SK-N-SH treated with all-trans-retinoic acid at 6 μM for 48 hours (cell line): ENCODE data around the gene TRIM72.

ENCODE experiments used
- ATAC-seq: fragments of 200-7000 bp; cut with Tn5 transposase; 3 replicates; pipeline ENCODE4 v1.9.1; 2020; ENCODE audit warnings: mild to moderate bottlenecking, moderate library complexity
- ARNTL ChIP-seq: fragments of 450-650 bp; formaldehyde crosslinking; IDR thresholded peaks from 2 replicates; pipeline ENCODE4 v1.5.0; 2020; ENCODE audit warnings: low read depth, mild to moderate bottlenecking, moderate library complexity, borderline replicate concordance
- BACH2 ChIP-seq: fragments of 250-450 bp; sonication (Bioruptor Pico); IDR thresholded peaks from 2 replicates; pipeline ENCODE4 v1.9.0; 2021; ENCODE audit warnings: mild to moderate bottlenecking, borderline replicate concordance
- CREB5 ChIP-seq: fragments of 250-450 bp; sonication (Bioruptor Pico); IDR thresholded peaks from 2 replicates; pipeline ENCODE4 v1.5.1; 2020; ENCODE audit warnings: low read depth, mild to moderate bottlenecking, moderate library complexity
- CSDC2 ChIP-seq: fragments of 250-450 bp; sonication (Bioruptor Pico); IDR thresholded peaks from 2 replicates; pipeline ENCODE4 v1.5.0; 2020; ENCODE audit warnings: mild to moderate bottlenecking, moderate library complexity
- CSRNP3 ChIP-seq: fragments of 250-450 bp; sonication (Bioruptor Pico); IDR thresholded peaks from 2 replicates; pipeline ENCODE4 v1.5.1; 2021; ENCODE audit warnings: mild to moderate bottlenecking, moderate library complexity
- ESRRG ChIP-seq: fragments of 250-450 bp; sonication (Bioruptor Pico); IDR thresholded peaks from 2 replicates; pipeline ENCODE4 v1.6.1; 2021; ENCODE audit warnings: mild to moderate bottlenecking
- GLIS3 ChIP-seq: fragments of 250-450 bp; sonication (Bioruptor Pico); IDR thresholded peaks from 2 replicates; pipeline ENCODE4 v1.5.0; 2020; ENCODE audit warnings: mild to moderate bottlenecking, moderate library complexity
- ISL1 ChIP-seq: fragments of 250-450 bp; sonication (Bioruptor Pico); IDR thresholded peaks from 2 replicates; pipeline ENCODE4 v2.1.2; 2022; ENCODE audit warnings: mild to moderate bottlenecking, moderate library complexity
- PATZ1 ChIP-seq: fragments of 250-450 bp; sonication (Bioruptor Pico); IDR thresholded peaks from 2 replicates; pipeline ENCODE4 v1.8.0; 2020; ENCODE audit warnings: mild to moderate bottlenecking, moderate library complexity, borderline replicate concordance
- POU6F1 ChIP-seq: fragments of 250-450 bp; sonication (Bioruptor Pico); IDR thresholded peaks from 2 replicates; pipeline ENCODE4 v1.8.0; 2021; ENCODE audit warnings: low read depth, mild to moderate bottlenecking, moderate library complexity, borderline replicate concordance
- PPARA ChIP-seq: fragments of 250-450 bp; sonication (Bioruptor Pico); IDR thresholded peaks from 2 replicates; pipeline ENCODE4 v1.5.0; 2020; ENCODE audit warnings: mild to moderate bottlenecking, borderline replicate concordance
- RARB ChIP-seq: fragments of 250-450 bp; sonication (Bioruptor Pico); IDR thresholded peaks from 2 replicates; pipeline ENCODE4 v1.8.0; 2021; ENCODE audit warnings: mild to moderate bottlenecking, moderate library complexity
- SNAI2 ChIP-seq: fragments of 250-450 bp; sonication (Bioruptor Pico); IDR thresholded peaks from 2 replicates; pipeline ENCODE4 v1.5.0; 2020; ENCODE audit warnings: mild to moderate bottlenecking, moderate library complexity
- TCF4 ChIP-seq: fragments of 250-450 bp; sonication (Bioruptor Pico); IDR thresholded peaks from 2 replicates; pipeline ENCODE4 v1.8.0; 2021; ENCODE audit warnings: mild to moderate bottlenecking, moderate library complexity, borderline replicate concordance
- TSHZ2 ChIP-seq: fragments of 250-450 bp; sonication (Bioruptor Pico); IDR thresholded peaks from 2 replicates; pipeline ENCODE4 v1.5.0; 2020; ENCODE audit warnings: mild to moderate bottlenecking, moderate library complexity
- ZFP3 ChIP-seq: fragments of 250-450 bp; sonication (Bioruptor Pico); IDR thresholded peaks from 2 replicates; pipeline ENCODE4 v1.5.0; 2020; ENCODE audit warnings: mild to moderate bottlenecking, moderate library complexity
- ZNF565 ChIP-seq: fragments of 450-650 bp; formaldehyde crosslinking; conservative IDR thresholded peaks from 2 replicates; pipeline ENCODE4 v1.5.0; 2020; ENCODE audit warnings: low read depth, mild to moderate bottlenecking, moderate library complexity
- ZNF70 ChIP-seq: fragments of 450-650 bp; formaldehyde crosslinking; IDR thresholded peaks from 2 replicates; pipeline ENCODE4 v1.5.0; 2020; ENCODE audit warnings: mild to moderate bottlenecking, moderate library complexity
- ZNF8 ChIP-seq: fragments of 450-650 bp; formaldehyde crosslinking; IDR thresholded peaks from 2 replicates; pipeline ENCODE4 v1.5.0; 2020; ENCODE audit warnings: mild to moderate bottlenecking, moderate library complexity

TRIM72 gene

GRCh38 chr16:31253642-31254045 lies 39.7 kb downstream of the TRIM72 start:
- ATAC-seq, result no peak
- TF ChIP-seq ISL1 (no peak), ESRRG (no peak), ZNF8 (CRISPR knock-in tag) (no peak), PPARA (CRISPR knock-in tag) (no peak), GLIS3 (CRISPR knock-in tag) (no peak), ZNF70 (CRISPR knock-in tag) (no peak), ARNTL (CRISPR knock-in tag) (no peak), ZNF565 (CRISPR knock-in tag) (no peak), TCF4 (no peak), TSHZ2 (CRISPR knock-in tag) (no peak), BACH2 (no peak), PATZ1 (CRISPR knock-in tag) (no peak), RARB (CRISPR knock-in tag) (no peak), CSDC2 (CRISPR knock-in tag) (no peak), CREB5 (CRISPR knock-in tag) (no peak)
- TF ChIP-seq, all 23 proteins: peak for 0

- ATAC-seq, result no peak
- TF ChIP-seq ESRRG (no peak), CSDC2 (CRISPR knock-in tag) (no peak), CSRNP3 (no peak), TCF4 (no peak), ZNF70 (CRISPR knock-in tag) (no peak), PPARA (CRISPR knock-in tag) (no peak), ZFP3 (CRISPR knock-in tag) (no peak), SNAI2 (CRISPR knock-in tag) (no peak), ZNF565 (CRISPR knock-in tag) (no peak), TSHZ2 (CRISPR knock-in tag) (no peak), ISL1 (no peak), POU6F1 (CRISPR knock-in tag) (no peak), ARNTL (CRISPR knock-in tag) (no peak), RARB (CRISPR knock-in tag) (no peak), ZNF8 (CRISPR knock-in tag) (no peak), CREB5 (CRISPR knock-in tag) (no peak), PATZ1 (CRISPR knock-in tag) (no peak), BACH2 (no peak)
Observed at GRCh38 chr16:31256466-31256865, 42.5 kb downstream of the TRIM72 start.
